SK-N-SH treated with all-trans-retinoic acid at 6 μM for 48 hours (cell line): ENCODE measurements around the gene FBXO38.

Experiments used
- ATAC-seq: fragments of 200-7000 bp; cut with Tn5 transposase; 3 replicates; pipeline ENCODE4 v1.9.1; 2020; ENCODE audit warnings: mild to moderate bottlenecking, moderate library complexity
- ARNTL ChIP-seq: fragments of 450-650 bp; formaldehyde crosslinking; IDR thresholded peaks from 2 replicates; pipeline ENCODE4 v1.5.0; 2020; ENCODE audit warnings: low read depth, mild to moderate bottlenecking, moderate library complexity, borderline replicate concordance
- BACH2 ChIP-seq: fragments of 250-450 bp; sonication (Bioruptor Pico); IDR thresholded peaks from 2 replicates; pipeline ENCODE4 v1.9.0; 2021; ENCODE audit warnings: mild to moderate bottlenecking, borderline replicate concordance
- CSDC2 ChIP-seq: fragments of 250-450 bp; sonication (Bioruptor Pico); IDR thresholded peaks from 2 replicates; pipeline ENCODE4 v1.5.0; 2020; ENCODE audit warnings: mild to moderate bottlenecking, moderate library complexity
- ESRRG ChIP-seq: fragments of 250-450 bp; sonication (Bioruptor Pico); IDR thresholded peaks from 2 replicates; pipeline ENCODE4 v1.6.1; 2021; ENCODE audit warnings: mild to moderate bottlenecking
- ISL1 ChIP-seq: fragments of 250-450 bp; sonication (Bioruptor Pico); IDR thresholded peaks from 2 replicates; pipeline ENCODE4 v2.1.2; 2022; ENCODE audit warnings: mild to moderate bottlenecking, moderate library complexity
- OSR1 ChIP-seq: fragments of 250-450 bp; sonication (Bioruptor Pico); IDR thresholded peaks from 2 replicates; pipeline ENCODE4 v1.8.0; 2022; ENCODE audit warnings: moderate library complexity, mild to moderate bottlenecking, inconsistent platforms
- PATZ1 ChIP-seq: fragments of 250-450 bp; sonication (Bioruptor Pico); IDR thresholded peaks from 2 replicates; pipeline ENCODE4 v1.8.0; 2020; ENCODE audit warnings: mild to moderate bottlenecking, moderate library complexity, borderline replicate concordance
- POU6F1 ChIP-seq: fragments of 250-450 bp; sonication (Bioruptor Pico); IDR thresholded peaks from 2 replicates; pipeline ENCODE4 v1.8.0; 2021; ENCODE audit warnings: low read depth, mild to moderate bottlenecking, moderate library complexity, borderline replicate concordance
- PPARA ChIP-seq: fragments of 250-450 bp; sonication (Bioruptor Pico); IDR thresholded peaks from 2 replicates; pipeline ENCODE4 v1.5.0; 2020; ENCODE audit warnings: mild to moderate bottlenecking, borderline replicate concordance
- RARB ChIP-seq: fragments of 250-450 bp; sonication (Bioruptor Pico); IDR thresholded peaks from 2 replicates; pipeline ENCODE4 v1.8.0; 2021; ENCODE audit warnings: mild to moderate bottlenecking, moderate library complexity
- SNAI2 ChIP-seq: fragments of 250-450 bp; sonication (Bioruptor Pico); IDR thresholded peaks from 2 replicates; pipeline ENCODE4 v1.5.0; 2020; ENCODE audit warnings: mild to moderate bottlenecking, moderate library complexity
- TCF4 ChIP-seq: fragments of 250-450 bp; sonication (Bioruptor Pico); IDR thresholded peaks from 2 replicates; pipeline ENCODE4 v1.8.0; 2021; ENCODE audit warnings: mild to moderate bottlenecking, moderate library complexity, borderline replicate concordance
- ZC3H10 ChIP-seq: fragments of 250-450 bp; sonication (Bioruptor Pico); IDR thresholded peaks from 2 replicates; pipeline ENCODE4 v1.5.1; 2021; ENCODE audit warnings: mild to moderate bottlenecking, moderate library complexity
- ZFP3 ChIP-seq: fragments of 250-450 bp; sonication (Bioruptor Pico); IDR thresholded peaks from 2 replicates; pipeline ENCODE4 v1.5.0; 2020; ENCODE audit warnings: mild to moderate bottlenecking, moderate library complexity
- ZFP30 ChIP-seq: fragments of 450-650 bp; formaldehyde crosslinking; IDR thresholded peaks from 2 replicates; pipeline ENCODE4 v1.5.0; 2022; ENCODE audit warnings: mild to moderate bottlenecking, moderate library complexity
- ZNF565 ChIP-seq: fragments of 450-650 bp; formaldehyde crosslinking; conservative IDR thresholded peaks from 2 replicates; pipeline ENCODE4 v1.5.0; 2020; ENCODE audit warnings: low read depth, mild to moderate bottlenecking, moderate library complexity
- ZNF70 ChIP-seq: fragments of 450-650 bp; formaldehyde crosslinking; IDR thresholded peaks from 2 replicates; pipeline ENCODE4 v1.5.0; 2020; ENCODE audit warnings: mild to moderate bottlenecking, moderate library complexity
- ZNF8 ChIP-seq: fragments of 450-650 bp; formaldehyde crosslinking; IDR thresholded peaks from 2 replicates; pipeline ENCODE4 v1.5.0; 2020; ENCODE audit warnings: mild to moderate bottlenecking, moderate library complexity
- TF ChIP-seq, protein P1 (sequence below): fragments of 250-450 bp; sonication (Bioruptor Pico); IDR thresholded peaks from 2 replicates; pipeline ENCODE4 v1.5.0; 2020; ENCODE audit warnings: mild to moderate bottlenecking, moderate library complexity
- TF ChIP-seq, protein P2 (sequence below): fragments of 250-450 bp; sonication (Bioruptor Pico); IDR thresholded peaks from 2 replicates; pipeline ENCODE4 v1.5.1; 2020; ENCODE audit warnings: low read depth, mild to moderate bottlenecking, moderate library complexity

FBXO38 gene

DNA sequence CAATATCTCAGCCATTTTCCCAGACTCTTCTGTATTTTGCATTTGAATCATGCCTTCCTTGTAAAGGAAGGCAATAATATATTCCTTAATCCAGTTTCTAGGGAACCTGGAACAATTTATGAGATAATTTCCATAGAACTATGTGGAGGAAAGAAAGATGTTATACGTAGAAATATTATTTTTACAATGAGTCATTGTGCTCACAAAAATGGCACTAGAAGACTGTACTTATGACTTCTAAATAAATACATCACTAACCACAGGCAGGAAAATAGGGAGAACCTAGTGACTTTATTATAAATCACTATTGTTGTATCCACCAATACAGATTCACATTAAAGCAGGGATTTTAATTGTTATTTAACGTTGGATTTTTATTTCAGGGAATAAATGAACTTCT lies 87.6 kb downstream of the FBXO38 start:
- ATAC-seq, result no peak
- TF ChIP-seq TCF4 (CRISPR knock-in tag) (no peak), OSR1 (CRISPR knock-in tag) (no peak), CSDC2 (no peak), BACH2 (no peak), ARNTL (CRISPR knock-in tag) (no peak), ZC3H10 (no peak), ZNF8 (CRISPR knock-in tag) (no peak), ZNF70 (no peak), POU6F1 (CRISPR knock-in tag) (no peak), ZFP3 (CRISPR knock-in tag) (no peak), ISL1 (CRISPR knock-in tag) (no peak)
- TF ChIP-seq, protein P1, sequence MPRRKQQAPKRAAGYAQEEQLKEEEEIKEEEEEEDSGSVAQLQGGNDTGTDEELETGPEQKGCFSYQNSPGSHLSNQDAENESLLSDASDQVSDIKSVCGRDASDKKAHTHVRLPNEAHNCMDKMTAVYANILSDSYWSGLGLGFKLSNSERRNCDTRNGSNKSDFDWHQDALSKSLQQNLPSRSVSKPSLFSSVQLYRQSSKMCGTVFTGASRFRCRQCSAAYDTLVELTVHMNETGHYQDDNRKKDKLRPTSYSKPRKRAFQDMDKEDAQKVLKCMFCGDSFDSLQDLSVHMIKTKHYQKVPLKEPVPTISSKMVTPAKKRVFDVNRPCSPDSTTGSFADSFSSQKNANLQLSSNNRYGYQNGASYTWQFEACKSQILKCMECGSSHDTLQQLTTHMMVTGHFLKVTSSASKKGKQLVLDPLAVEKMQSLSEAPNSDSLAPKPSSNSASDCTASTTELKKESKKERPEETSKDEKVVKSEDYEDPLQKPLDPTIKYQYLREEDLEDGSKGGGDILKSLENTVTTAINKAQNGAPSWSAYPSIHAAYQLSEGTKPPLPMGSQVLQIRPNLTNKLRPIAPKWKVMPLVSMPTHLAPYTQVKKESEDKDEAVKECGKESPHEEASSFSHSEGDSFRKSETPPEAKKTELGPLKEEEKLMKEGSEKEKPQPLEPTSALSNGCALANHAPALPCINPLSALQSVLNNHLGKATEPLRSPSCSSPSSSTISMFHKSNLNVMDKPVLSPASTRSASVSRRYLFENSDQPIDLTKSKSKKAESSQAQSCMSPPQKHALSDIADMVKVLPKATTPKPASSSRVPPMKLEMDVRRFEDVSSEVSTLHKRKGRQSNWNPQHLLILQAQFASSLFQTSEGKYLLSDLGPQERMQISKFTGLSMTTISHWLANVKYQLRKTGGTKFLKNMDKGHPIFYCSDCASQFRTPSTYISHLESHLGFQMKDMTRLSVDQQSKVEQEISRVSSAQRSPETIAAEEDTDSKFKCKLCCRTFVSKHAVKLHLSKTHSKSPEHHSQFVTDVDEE (CRISPR knock-in tag), result no peak
- TF ChIP-seq, protein P2, sequence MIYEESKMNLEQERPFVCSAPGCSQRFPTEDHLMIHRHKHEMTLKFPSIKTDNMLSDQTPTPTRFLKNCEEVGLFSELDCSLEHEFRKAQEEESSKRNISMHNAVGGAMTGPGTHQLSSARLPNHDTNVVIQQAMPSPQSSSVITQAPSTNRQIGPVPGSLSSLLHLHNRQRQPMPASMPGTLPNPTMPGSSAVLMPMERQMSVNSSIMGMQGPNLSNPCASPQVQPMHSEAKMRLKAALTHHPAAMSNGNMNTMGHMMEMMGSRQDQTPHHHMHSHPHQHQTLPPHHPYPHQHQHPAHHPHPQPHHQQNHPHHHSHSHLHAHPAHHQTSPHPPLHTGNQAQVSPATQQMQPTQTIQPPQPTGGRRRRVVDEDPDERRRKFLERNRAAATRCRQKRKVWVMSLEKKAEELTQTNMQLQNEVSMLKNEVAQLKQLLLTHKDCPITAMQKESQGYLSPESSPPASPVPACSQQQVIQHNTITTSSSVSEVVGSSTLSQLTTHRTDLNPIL, result no peak

GRCh38 chr5:148474025-148474511 lies 90.3 kb downstream of the FBXO38 start:
- no peak for TF ChIP-seq ESRRG
- peak; percentile 66; the same call in 1 of the 2 replicates for TF ChIP-seq ZFP3 (CRISPR knock-in tag)
- peak; percentile 58; the same call in 1 of the 2 replicates for TF ChIP-seq ISL1 (CRISPR knock-in tag)
- peak; percentile 77; the same call in 1 of the 2 replicates for TF ChIP-seq PATZ1 (CRISPR knock-in tag)
- no peak for TF ChIP-seq ZNF8 (CRISPR knock-in tag)
- ATAC-seq, result peak; percentile 81

DNA sequence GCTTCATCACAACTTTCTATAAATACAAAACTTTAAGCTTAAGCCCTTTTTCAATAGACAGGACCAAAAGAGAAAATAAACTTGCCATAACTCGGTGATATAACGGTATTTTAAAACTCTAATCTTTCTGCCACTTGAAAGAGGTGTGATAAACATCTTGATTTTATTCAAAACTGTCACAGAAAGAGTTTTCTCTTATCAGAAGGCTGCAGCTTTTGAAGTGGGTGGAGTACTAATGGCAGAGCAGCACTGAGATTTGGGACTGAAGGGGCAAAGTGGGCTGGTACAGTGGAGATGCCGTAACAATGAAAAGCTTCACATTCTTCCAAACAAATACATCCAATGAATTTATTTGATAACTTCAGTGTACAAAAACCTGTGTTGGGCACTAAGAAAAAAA lies 92.5 kb downstream of the FBXO38 start:
- ATAC-seq, result no peak
- TF ChIP-seq ZFP30 (CRISPR knock-in tag) (no peak), ZNF70 (no peak), BACH2 (no peak), TCF4 (CRISPR knock-in tag) (no peak), ZC3H10 (no peak), PPARA (no peak), RARB (CRISPR knock-in tag) (no peak), ARNTL (CRISPR knock-in tag) (no peak), SNAI2 (no peak), ZNF565 (CRISPR knock-in tag) (no peak), ISL1 (CRISPR knock-in tag) (no peak), POU6F1 (CRISPR knock-in tag) (no peak), PATZ1 (CRISPR knock-in tag) (no peak), CSDC2 (no peak)
- TF ChIP-seq, protein P2, result no peak
- TF ChIP-seq, protein P1 (CRISPR knock-in tag), result no peak
